ENCODE results near the gene CFAP100.

The CFAP100 gene

GRCh38 chr3:126484662-126485061, 90.0 kb downstream of the CFAP100 start:
- Mint-ChIP-seq H3K4me3 (no peak overlapping the region), H3K27me3 (no peaks in the 10 kb centered on the region), H3K9me3 (no peaks in the 10 kb centered on the region), H3K4me1 (no peaks in the 10 kb centered on the region), H3K27ac (no peak overlapping the region), H3K36me3 (no peaks in the 10 kb centered on the region)
- no peak for ATAC-seq

GRCh38 chr3:126485176-126485897, 90.6 kb downstream of the CFAP100 start:
- Mint-ChIP-seq H3K4me3 (no peak overlapping the region), H3K27ac (no peak overlapping the region)

GRCh38 chr3:126485956-126486355, 91.2 kb downstream of the CFAP100 start:
- Mint-ChIP-seq H3K36me3 (no peaks in the 10 kb centered on the region), H3K4me1 (no peaks in the 10 kb centered on the region), H3K4me3 (no peak overlapping the region), H3K27ac (no peak overlapping the region), H3K27me3 (no peaks in the 10 kb centered on the region), H3K9me3 (no peaks in the 10 kb centered on the region)
- no peak for ATAC-seq

More at GRCh38 chr3:126485176-126485897, 90.6 kb downstream of the CFAP100 start:
- no peaks in the 10 kb centered on the region for H3K4me1 Mint-ChIP-seq
- H3K9me3 Mint-ChIP-seq = no peaks in the 10 kb centered on the region
- no peak for ATAC-seq
- no peaks in the 10 kb centered on the region for H3K27me3 Mint-ChIP-seq
- no peaks in the 10 kb centered on the region for H3K36me3 Mint-ChIP-seq

Measured in stimulated activated memory B cell treated with anti-CD40 and anti-IgM and Interleukin-4, amounts not matched to agents 10 μg/mL and 1 μg/mL and 100 μg/mL, for 72 hours (primary cell).